IMR-90 (cell line): Measurements from ENCODE around the gene NTRK3. TPM values are rescaled to one million over a fixed set of nuclear protein-coding genes. Genes with fewer than 3 reads are reported as not detected.

Experiments used
- ATAC-seq: fragments of 200-7000 bp; cut with Tn5 transposase; 2 replicates; pipeline ENCODE4 v1.9.1; 2020; ENCODE audit warnings: low read depth, mild to moderate bottlenecking, moderate library complexity
- BruUV-seq: library from RNA; stranded (reverse); fragments of 400-500 nt; replicated peaks from 2 replicates; lab custom pipeline; 2021; lab: Mats Ljungman, UMichigan
- CTCF ChIA-PET: fragments of 300-600 bp; formaldehyde crosslinking; extraction: SDS; loops from one replicate; lab custom pipeline; 2021; ENCODE audit warnings: antibody characterized with exemption; lab: Yijun Ruan, JAX
- POLR2A ChIA-PET: fragments of 300-600 bp; sonication (Branson Sonifier 250); formaldehyde crosslinking; loops from one replicate; lab custom pipeline; 2022; ENCODE audit warnings: antibody characterized with exemption; ENCODE audit not compliant: unreplicated experiment; lab: Charles Lee
- DNase-seq: peaks from one replicate; pipeline ENCODE4 v3.0.0; 2013
- H2AFZ ChIP-seq: replicated peaks from 2 replicates; pipeline ENCODE3; 2013; ENCODE audit warnings: low read length, mild to moderate bottlenecking; ENCODE audit not compliant: poor library complexity
- H2AK5ac ChIP-seq: 2 replicates; pipeline ENCODE4 v1.6.1; 2013; ENCODE audit warnings: low read depth, low read length, inconsistent platforms
- H2AK9ac ChIP-seq: replicated peaks from 2 replicates; pipeline ENCODE3; 2013; ENCODE audit warnings: mild to moderate bottlenecking, low read depth, low read length, moderate library complexity; ENCODE audit not compliant: poor library complexity
- H2BK120ac ChIP-seq: 2 replicates; pipeline ENCODE4 v1.6.1; 2013; ENCODE audit warnings: low read depth, low read length, inconsistent platforms
- H2BK15ac ChIP-seq: 3 replicates; pipeline ENCODE4 v1.6.1; 2013; ENCODE audit warnings: low read depth, low read length, inconsistent platforms
- H2BK20ac ChIP-seq: 2 replicates; pipeline ENCODE4 v1.6.1; 2013; ENCODE audit warnings: low read depth, mild to moderate bottlenecking, inconsistent platforms, low read length, moderate library complexity
- H2BK5ac ChIP-seq: 2 replicates; pipeline ENCODE4 v1.6.1; 2013; ENCODE audit warnings: mild to moderate bottlenecking, low read depth, low read length, inconsistent platforms; ENCODE audit not compliant: poor library complexity, severe bottlenecking
- H3K14ac ChIP-seq: replicated peaks from 2 replicates; pipeline ENCODE4 v1.6.1; 2013; ENCODE audit warnings: low read depth, low read length, inconsistent platforms
- H3K18ac ChIP-seq: 2 replicates; pipeline ENCODE4 v1.6.1; 2013; ENCODE audit warnings: low read depth, low read length, control low read depth
- H3K23ac ChIP-seq: 2 replicates; pipeline ENCODE4 v1.6.1; 2013; ENCODE audit warnings: low read depth, low read length, inconsistent platforms
- H3K27ac ChIP-seq: 2 replicates; pipeline ENCODE4 v1.5.1; 2013; ENCODE audit warnings: mild to moderate bottlenecking, control low read depth, low read length; ENCODE audit not compliant: insufficient read depth
- H3K27me3 ChIP-seq: 2 replicates; pipeline ENCODE4 v1.6.1; 2013; ENCODE audit warnings: low read length; ENCODE audit not compliant: control insufficient read depth, insufficient read depth
- H3K36me3 ChIP-seq: 2 replicates; pipeline ENCODE4 v1.6.1; 2013; ENCODE audit warnings: low read length, mixed read lengths; ENCODE audit not compliant: control insufficient read depth, insufficient read depth
- H3K4ac ChIP-seq: 2 replicates; pipeline ENCODE4 v1.6.1; 2013; ENCODE audit warnings: low read depth, low read length, inconsistent platforms
- H3K4me1 ChIP-seq: 2 replicates; pipeline ENCODE4 v1.6.1; 2013; ENCODE audit warnings: low read length, mixed read lengths; ENCODE audit not compliant: control insufficient read depth, insufficient read depth
- H3K4me2 ChIP-seq: 2 replicates; pipeline ENCODE4 v1.6.1; 2013; ENCODE audit warnings: low read depth, mild to moderate bottlenecking, control low read depth, low read length, moderate library complexity
- H3K4me3 ChIP-seq: 2 replicates; pipeline ENCODE4 v1.5.1; 2013; ENCODE audit warnings: low read depth, mild to moderate bottlenecking, control low read depth, low read length, moderate library complexity; ENCODE audit not compliant: insufficient read depth
- H3K56ac ChIP-seq: 2 replicates; pipeline ENCODE4 v1.6.1; 2013; ENCODE audit warnings: low read length, inconsistent platforms; ENCODE audit not compliant: insufficient read depth; ENCODE audit errors: extremely low read depth
- H3K79me1 ChIP-seq, 2 experiments: 2 replicates each; pipeline ENCODE4 v1.6.1; 2013; ENCODE audit warnings: low read length in 2 of 2, inconsistent platforms in 1 of 2, low read depth in 1 of 2
- H3K9ac ChIP-seq: 2 replicates; pipeline ENCODE4 v1.6.1; 2013; ENCODE audit warnings: low read depth, low read length, control low read depth
- H3K9me1 ChIP-seq: 2 replicates; pipeline ENCODE4 v1.6.1; 2013; ENCODE audit warnings: low read length, inconsistent platforms; ENCODE audit not compliant: insufficient read depth
- H3K9me3 ChIP-seq: 2 replicates; pipeline ENCODE4 v1.6.1; 2013; ENCODE audit warnings: low read length; ENCODE audit not compliant: control insufficient read depth, insufficient read depth
- H4K20me1 ChIP-seq: 2 replicates; pipeline ENCODE4 v1.6.1; 2013; ENCODE audit warnings: low read length, inconsistent platforms; ENCODE audit not compliant: insufficient read depth
- H4K5ac ChIP-seq: 2 replicates; pipeline ENCODE4 v1.6.1; 2013; ENCODE audit warnings: mild to moderate bottlenecking, low read depth, low read length, control low read depth
- H4K8ac ChIP-seq, 2 experiments: 2 replicates each; pipeline ENCODE4 v1.6.1; 2013; ENCODE audit warnings: low read depth in 2 of 2, low read length in 2 of 2, control low read depth in 1 of 2, inconsistent platforms in 1 of 2
- H4K91ac ChIP-seq: 2 replicates; pipeline ENCODE4 v1.6.1; 2013; ENCODE audit warnings: low read depth, low read length, inconsistent platforms; ENCODE audit not compliant: insufficient read depth
- BHLHE40 ChIP-seq: fragments of 150-350 bp; IDR thresholded peaks from 2 replicates; pipeline ENCODE4 v1.6.1; 2016; ENCODE audit warnings: mild to moderate bottlenecking, low read depth, low read length
- CEBPB ChIP-seq: IDR thresholded peaks from 2 replicates; pipeline ENCODE4 v1.6.1; 2012; ENCODE audit warnings: low read depth, low read length, improper control_type of control experiment
- ELK1 ChIP-seq: fragments of 150-350 bp; IDR thresholded peaks from 2 replicates; pipeline ENCODE4 v1.6.1; 2016; ENCODE audit warnings: low read depth, mild to moderate bottlenecking, low read length, moderate library complexity, borderline replicate concordance
- FOS ChIP-seq: fragments of 150-350 bp; IDR thresholded peaks from 2 replicates; pipeline ENCODE4 v1.6.1; 2016; ENCODE audit warnings: low read depth, low read length
- MAZ ChIP-seq: IDR thresholded peaks from 2 replicates; pipeline ENCODE4 v1.6.1; 2012; ENCODE audit warnings: low read depth, mild to moderate bottlenecking, low read length, improper control_type of control experiment, moderate library complexity, borderline replicate concordance
- MXI1 ChIP-seq: IDR thresholded peaks from 2 replicates; pipeline ENCODE4 v1.6.1; 2012; ENCODE audit warnings: low read depth, mild to moderate bottlenecking, low read length, moderate library complexity, borderline replicate concordance
- POLR2A ChIP-seq: IDR thresholded peaks from 2 replicates; pipeline ENCODE4 v1.6.1; 2012; ENCODE audit warnings: mild to moderate bottlenecking, low read depth, low read length
- RAD21 ChIP-seq: IDR thresholded peaks from 2 replicates; pipeline ENCODE4 v1.6.1; 2012; ENCODE audit warnings: low read length, improper control_type of control experiment
- RCOR1 ChIP-seq: IDR thresholded peaks from 2 replicates; pipeline ENCODE4 v1.6.1; 2012; ENCODE audit warnings: mild to moderate bottlenecking, low read length, improper control_type of control experiment; ENCODE audit not compliant: insufficient replicate concordance
- RFX5 ChIP-seq: IDR thresholded peaks from 2 replicates; pipeline ENCODE4 v1.8.0; 2012; ENCODE audit warnings: low read depth, mild to moderate bottlenecking, low read length, moderate library complexity
- SMC3 ChIP-seq: fragments of 150-350 bp; IDR thresholded peaks from 2 replicates; pipeline ENCODE4 v1.6.1; 2016; ENCODE audit warnings: low read depth, mild to moderate bottlenecking, antibody characterized with exemption, low read length, moderate library complexity
- USF2 ChIP-seq: fragments of 150-350 bp; IDR thresholded peaks from 2 replicates; pipeline ENCODE4 v1.6.1; 2017; ENCODE audit warnings: mild to moderate bottlenecking, antibody characterized with exemption, low read length, low read depth
- WGBS, 2 experiments: methylation state at CpG; one replicate each; pipeline versions ENCODE4 v1.1.5 to v1.1.7; 2013; ENCODE audit warnings: missing lambda C conversion rate in 2 of 2; ENCODE audit not compliant: insufficient read length in 1 of 2; ENCODE audit errors: extremely low coverage in 2 of 2; 5-methylcytosine and 5-hydroxymethylcytosine counted together
- dilution Hi-C: fragments of 300-500 bp; cut with HindIII; formaldehyde crosslinking; loops from one replicate; pipeline ENCODE4 v1.14.3; 2018; ENCODE audit warnings: low sequenced_read_pairs; ENCODE audit not compliant: unreplicated experiment
- in situ Hi-C: fragments of 300-500 bp; cut with MboI; formaldehyde crosslinking; loops from 3 replicates; pipeline ENCODE4 v1.14.3; 2019; ENCODE audit warnings: low sequenced_read_pairs, inconsistent platforms, mixed read lengths
- intact Hi-C: fragments of 100-400 bp; cut with micrococcal nuclease; formaldehyde crosslinking; loops from 2 replicates; pipeline ENCODE4 v1.10.0; 2022
- polyA plus RNA-seq, 3 experiments: library from polyadenylated mRNA; depleted of rRNA; stranded (reverse); fragments of >200 nt; gene quantifications; 2 replicates each; pipeline ENCODE4 v1.2.3, GENCODE V29; 2012; ENCODE audit warnings: low replicate concordance in 1 of 3
- total RNA-seq: library from RNA; depleted of rRNA; stranded (reverse); fragments of >200 nt; gene quantifications from 2 replicates; pipeline ENCODE4 v1.2.3, GENCODE V29; 2012
- TF ChIP-seq, protein P1 (sequence below): conservative IDR thresholded peaks from 2 replicates; pipeline ENCODE4 v1.5.1; 2012; ENCODE audit warnings: mild to moderate bottlenecking, low read depth, low read length, improper control_type of control experiment

NTRK3 gene
- total and polyA plus RNA-seq, 2 of the 4 experiments (the other 2 are of a cell fraction) = under 0.01 to 0.15 TPM

GRCh38 chr15:88012233-88012632 lies 244.3 kb downstream of the NTRK3 start:
- H4K5ac ChIP-seq = no peak overlapping the region
- no peak overlapping the region for H3K27ac ChIP-seq
- H3K18ac ChIP-seq = no peak overlapping the region
- no peak for ATAC-seq
- H3K9ac ChIP-seq = no peak overlapping the region
- CTCF ChIA-PET = no interaction called here
- H3K4me1 ChIP-seq = no peaks in the 10 kb centered on the region
- no peaks in the 10 kb centered on the region for H3K9me1 ChIP-seq
- no peak overlapping the region for H2AK5ac ChIP-seq
- H3K27me3 ChIP-seq = no peaks in the 10 kb centered on the region
- POLR2A ChIA-PET = no interaction called here
- H2BK120ac ChIP-seq = no peak overlapping the region
- no peak overlapping the region for H3K56ac ChIP-seq
- H3K4ac ChIP-seq = no peak overlapping the region
- WGBS, 2 experiments = 0% methylated on average over 2 of the region's 4 CpGs; no CpG with 5 or more reads in 1 of the 2 experiments
- H3K14ac ChIP-seq = no peak overlapping the region
- H3K4me3 ChIP-seq = no peak overlapping the region
- no peaks in the 10 kb centered on the region for H3K79me1 ChIP-seq
- DNase-seq = no peak
- no peak overlapping the region for H2BK5ac ChIP-seq
- TF ChIP-seq FOS (no peak), USF2 (no peak), CEBPB (no peak), RFX5 (no peak), MXI1 (no peak), BHLHE40 (no peak), SMC3 (no peak), POLR2A (no peak), ELK1 (no peak), RAD21 (no peak), MAZ (no peak), RCOR1 (no peak)
- TF ChIP-seq, protein P1, sequence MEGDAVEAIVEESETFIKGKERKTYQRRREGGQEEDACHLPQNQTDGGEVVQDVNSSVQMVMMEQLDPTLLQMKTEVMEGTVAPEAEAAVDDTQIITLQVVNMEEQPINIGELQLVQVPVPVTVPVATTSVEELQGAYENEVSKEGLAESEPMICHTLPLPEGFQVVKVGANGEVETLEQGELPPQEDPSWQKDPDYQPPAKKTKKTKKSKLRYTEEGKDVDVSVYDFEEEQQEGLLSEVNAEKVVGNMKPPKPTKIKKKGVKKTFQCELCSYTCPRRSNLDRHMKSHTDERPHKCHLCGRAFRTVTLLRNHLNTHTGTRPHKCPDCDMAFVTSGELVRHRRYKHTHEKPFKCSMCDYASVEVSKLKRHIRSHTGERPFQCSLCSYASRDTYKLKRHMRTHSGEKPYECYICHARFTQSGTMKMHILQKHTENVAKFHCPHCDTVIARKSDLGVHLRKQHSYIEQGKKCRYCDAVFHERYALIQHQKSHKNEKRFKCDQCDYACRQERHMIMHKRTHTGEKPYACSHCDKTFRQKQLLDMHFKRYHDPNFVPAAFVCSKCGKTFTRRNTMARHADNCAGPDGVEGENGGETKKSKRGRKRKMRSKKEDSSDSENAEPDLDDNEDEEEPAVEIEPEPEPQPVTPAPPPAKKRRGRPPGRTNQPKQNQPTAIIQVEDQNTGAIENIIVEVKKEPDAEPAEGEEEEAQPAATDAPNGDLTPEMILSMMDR = no peak
- H3K36me3 ChIP-seq = no peaks in the 10 kb centered on the region
- no peak overlapping the region for H2BK20ac ChIP-seq
- no peak overlapping the region for H4K8ac ChIP-seq
- no peak overlapping the region for H3K4me2 ChIP-seq
- H4K91ac ChIP-seq = no peak overlapping the region
- H4K20me1 ChIP-seq = no peaks in the 10 kb centered on the region
- no peak overlapping the region for H2BK15ac ChIP-seq
- no peak overlapping the region for H2AK9ac ChIP-seq
- intact Hi-C loops = no loop called here
- H3K9me3 ChIP-seq = peaks cover 12% of the 10 kb centered on the region
- dilution Hi-C loops = no loop called here
- BruUV-seq = no TSS peak
- in situ Hi-C loops = no loop called here
- H2AFZ ChIP-seq = no peak overlapping the region
- no peak overlapping the region for H3K23ac ChIP-seq
